GM19023 (cell line): ENCODE measurements around the gene FAM13A.
A peak's percentile ranks its signal among the peaks of the same experiment; 100 is the strongest.

Experiments
- ATAC-seq: cut with Tn5 transposase; IDR thresholded peaks from one replicate; pipeline ENCODE4 v1.9.1; 2021; ENCODE audit warnings: mild to moderate bottlenecking, moderate library complexity; ENCODE audit not compliant: unreplicated experiment

FAM13A gene

GRCh38 chr4:88729146-88729760 lies 327.7 kb downstream of the FAM13A start:
- ATAC-seq = no peak

GRCh38 chr4:88728146-88728545 lies 328.8 kb downstream of the FAM13A start:
- no peak for ATAC-seq

- ATAC-seq = no peak
These were observed 331.0 kb downstream of the FAM13A start for GRCh38 chr4:88725986-88726385.

GRCh38 chr4:88725143-88725542 lies 331.8 kb downstream of the FAM13A start:
- ATAC-seq = no peak

- no peak for ATAC-seq
These were observed 332.6 kb downstream of the FAM13A start for GRCh38 chr4:88724406-88724805.

GRCh38 chr4:88722828-88723227 lies 334.2 kb downstream of the FAM13A start:
- ATAC-seq = no peak

- no peak for ATAC-seq
These were observed 334.7 kb downstream of the FAM13A start for GRCh38 chr4:88722276-88722780.

GRCh38 chr4:88720451-88721428 lies 336.2 kb downstream of the FAM13A start:
- ATAC-seq = no peak

GRCh38 chr4:88719381-88719780 lies 337.6 kb downstream of the FAM13A start:
- no peak for ATAC-seq

- ATAC-seq = no peak
These were observed 338.9 kb downstream of the FAM13A start for GRCh38 chr4:88718098-88718497.

- ATAC-seq = no peak
These were observed 343.2 kb downstream of the FAM13A start for GRCh38 chr4:88713782-88714181.

GRCh38 chr4:88709989-88710388 lies 347.0 kb downstream of the FAM13A start:
- ATAC-seq = no peak

GRCh38 chr4:88706574-88706973 lies 350.4 kb downstream of the FAM13A start:
- no peak for ATAC-seq

GRCh38 chr4:88705805-88706492 lies 351.0 kb downstream of the FAM13A start:
- ATAC-seq = no peak

GRCh38 chr4:88705223-88705622 lies 351.8 kb downstream of the FAM13A start:
- no peak for ATAC-seq

GRCh38 chr4:88702782-88703181 lies 354.2 kb downstream of the FAM13A start:
- ATAC-seq = no peak

GRCh38 chr4:88698519-88698918 lies 358.5 kb downstream of the FAM13A start:
- ATAC-seq = no peak

GRCh38 chr4:88697588-88698329 lies 359.2 kb downstream of the FAM13A start, which contains the start of gene NAP1L5:
TSS of gene NAP1L5 (minus strand) at chr4:88697829. CDS start at chr4:88697754, 75 bp downstream.
- peak; percentile 97 for ATAC-seq

GRCh38 chr4:88697141-88697540 lies 359.8 kb downstream of the FAM13A start:
- no peak for ATAC-seq

- no peak for ATAC-seq
These were observed 360.4 kb downstream of the FAM13A start for GRCh38 chr4:88696630-88697029.
